ENCODE measurements around the gene ECI1. TPM values are rescaled to one million over a fixed set of nuclear protein-coding genes. Genes with fewer than 3 reads are reported as not detected.

The ECI1 gene
- total and polyA plus RNA-seq, 2 experiments from 2014 or later: 118 to 143 TPM

DNA sequence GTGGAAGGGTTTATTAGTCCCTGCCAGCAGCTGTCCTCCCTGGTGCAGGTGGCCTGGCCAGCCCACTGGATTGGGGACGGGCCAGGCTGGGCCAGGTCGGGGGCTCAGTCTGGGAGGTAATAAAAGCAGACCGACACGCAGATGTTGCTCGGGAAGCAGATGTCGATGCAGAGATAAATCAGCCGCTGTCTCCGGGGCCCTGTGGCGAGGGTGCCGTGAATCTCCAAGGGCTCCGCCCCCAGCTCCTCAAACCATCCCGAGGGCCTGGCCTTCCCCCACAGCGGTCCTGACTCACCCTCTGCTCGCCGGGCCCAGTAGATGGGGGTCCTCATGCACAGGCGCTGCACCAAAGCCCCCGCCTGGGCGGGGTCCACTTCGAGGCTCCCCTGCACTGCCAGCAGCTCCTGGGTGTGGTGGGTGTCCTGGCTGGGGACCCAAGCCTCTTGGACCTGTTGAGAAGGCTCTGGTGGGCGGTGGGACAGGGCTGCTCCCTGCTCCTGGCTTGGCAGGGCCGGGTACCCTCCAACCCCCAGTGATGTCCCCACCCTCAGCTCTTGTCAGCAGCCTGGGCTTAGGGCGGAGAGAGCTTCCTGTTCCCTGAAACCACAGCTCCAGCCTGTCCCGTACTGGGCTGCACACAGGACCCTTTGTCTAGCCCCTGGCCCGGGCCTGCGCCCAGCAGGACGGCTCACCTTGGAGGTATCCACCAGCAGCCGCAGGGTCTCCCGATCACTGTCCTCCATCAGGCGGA lies 42.0 kb downstream of the ECI1 start:
- H3K27ac ChIP-seq (ENCODE audit: low read depth): no peak overlapping the region
- H3K27me3 Mint-ChIP-seq (ENCODE audit: insufficient read depth, low read depth, poor library complexity): peaks cover 21% of the 10 kb centered on the region
- H3K4me3 ChIP-seq: no peak overlapping the region
- peaks cover 29% of the 10 kb centered on the region; the same call in 1 of the 2 replicates for H3F3A ChIP-seq (replicated peaks; ENCODE audit: low read depth)
- TF ChIP-seq, protein P1, sequence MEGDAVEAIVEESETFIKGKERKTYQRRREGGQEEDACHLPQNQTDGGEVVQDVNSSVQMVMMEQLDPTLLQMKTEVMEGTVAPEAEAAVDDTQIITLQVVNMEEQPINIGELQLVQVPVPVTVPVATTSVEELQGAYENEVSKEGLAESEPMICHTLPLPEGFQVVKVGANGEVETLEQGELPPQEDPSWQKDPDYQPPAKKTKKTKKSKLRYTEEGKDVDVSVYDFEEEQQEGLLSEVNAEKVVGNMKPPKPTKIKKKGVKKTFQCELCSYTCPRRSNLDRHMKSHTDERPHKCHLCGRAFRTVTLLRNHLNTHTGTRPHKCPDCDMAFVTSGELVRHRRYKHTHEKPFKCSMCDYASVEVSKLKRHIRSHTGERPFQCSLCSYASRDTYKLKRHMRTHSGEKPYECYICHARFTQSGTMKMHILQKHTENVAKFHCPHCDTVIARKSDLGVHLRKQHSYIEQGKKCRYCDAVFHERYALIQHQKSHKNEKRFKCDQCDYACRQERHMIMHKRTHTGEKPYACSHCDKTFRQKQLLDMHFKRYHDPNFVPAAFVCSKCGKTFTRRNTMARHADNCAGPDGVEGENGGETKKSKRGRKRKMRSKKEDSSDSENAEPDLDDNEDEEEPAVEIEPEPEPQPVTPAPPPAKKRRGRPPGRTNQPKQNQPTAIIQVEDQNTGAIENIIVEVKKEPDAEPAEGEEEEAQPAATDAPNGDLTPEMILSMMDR (conservative IDR thresholded peaks at IDR 0.05; ENCODE audit: low read depth in 2 of 2): no peak
- peaks cover 16% of the 10 kb centered on the region for H3K79me2 ChIP-seq (replicated peaks; ENCODE audit: insufficient read depth)
- DNase-seq (ENCODE audit: low spot score): no peak
- H3K9me3 Mint-ChIP-seq: no peaks in the 10 kb centered on the region
- peaks cover 29% of the 10 kb centered on the region for H3K4me1 Mint-ChIP-seq
- 0 out of 2 replicates have a peak, but pooled peaks cover 5% of the 10 kb centered on the region for H3K36me3 ChIP-seq (ENCODE audit: insufficient read depth)
- H2AFZ ChIP-seq: no peak overlapping the region
- no peak for ATAC-seq
- peaks cover 13% of the 10 kb centered on the region; the same call in 1 of the 2 replicates for H3K4me1 ChIP-seq (ENCODE audit: insufficient read depth)
- H3K9me2 ChIP-seq (ENCODE audit: insufficient read depth): no peaks in the 10 kb centered on the region
- no peak overlapping the region for H3K4me2 ChIP-seq
- no peak overlapping the region for H3K27ac Mint-ChIP-seq
- no peak overlapping the region for H3K4me3 Mint-ChIP-seq
- peaks cover 35% of the 10 kb centered on the region for H3K36me3 Mint-ChIP-seq (ENCODE audit: low read depth)
- H4K20me1 ChIP-seq (replicated peaks; ENCODE audit: insufficient read depth): peaks cover 18% of the 10 kb centered on the region
- H3K27me3 ChIP-seq (ENCODE audit: insufficient read depth): no peaks in the 10 kb centered on the region

GRCh38 chr16:2208772-2209171 lies 42.6 kb downstream of the ECI1 start:
- H3K27me3 ChIP-seq (ENCODE audit: insufficient read depth): no peaks in the 10 kb centered on the region
- H3K4me2 ChIP-seq: no peak overlapping the region
- H3K27me3 Mint-ChIP-seq (ENCODE audit: insufficient read depth, low read depth, poor library complexity): peaks cover 21% of the 10 kb centered on the region
- 0 out of 2 replicates have a peak, but pooled peaks cover 5% of the 10 kb centered on the region for H3K36me3 ChIP-seq (ENCODE audit: insufficient read depth)
- DNase-seq (ENCODE audit: low spot score) (no peak), ATAC-seq (no peak)
- TF ChIP-seq EZH2phosphoT487 (IDR thresholded peaks at IDR 0.05; ENCODE audit: unreplicated experiment): no peak
- no peak for TF ChIP-seq ETS1 (IDR thresholded peaks at IDR 0.05)
- TF ChIP-seq ZNF114 (CRISPR knock-in tag; IDR thresholded peaks at IDR 0.05): no peak
- TF ChIP-seq JUNB (IDR thresholded peaks at IDR 0.05; ENCODE audit: unreplicated experiment): no peak
- no peak for TF ChIP-seq CREB1 (CRISPR knock-in tag; IDR thresholded peaks at IDR 0.05; ENCODE audit: low read depth)
- TF ChIP-seq, protein P1 (conservative IDR thresholded peaks at IDR 0.05; ENCODE audit: low read depth in 2 of 2): no peak
- no peak for TF ChIP-seq ZNF331 (CRISPR knock-in tag; IDR thresholded peaks at IDR 0.05; ENCODE audit: low read depth)
- no peak for TF ChIP-seq POLR2AphosphoS5 (IDR thresholded peaks at IDR 0.05; ENCODE audit: low read depth)
- TF ChIP-seq NANOG (IDR thresholded peaks at IDR 0.05; ENCODE audit: borderline replicate concordance): no peak
- no peak for TF ChIP-seq STAT1 (IDR thresholded peaks at IDR 0.05; ENCODE audit: unreplicated experiment)
- H3K4me3 Mint-ChIP-seq: no peak overlapping the region
- H3K9me2 ChIP-seq (ENCODE audit: insufficient read depth): no peaks in the 10 kb centered on the region
- H3K79me2 ChIP-seq (replicated peaks; ENCODE audit: insufficient read depth): peaks cover 15% of the 10 kb centered on the region
- no peak overlapping the region for H3K4me3 ChIP-seq
- no peak overlapping the region for H3K27ac Mint-ChIP-seq
- H3F3A ChIP-seq (replicated peaks; ENCODE audit: low read depth): peaks cover 29% of the 10 kb centered on the region; the same call in 1 of the 2 replicates
- no peak overlapping the region for H3K27ac ChIP-seq (ENCODE audit: low read depth)
- H4K20me1 ChIP-seq (replicated peaks; ENCODE audit: insufficient read depth): peaks cover 18% of the 10 kb centered on the region
- peaks cover 31% of the 10 kb centered on the region for H3K4me1 Mint-ChIP-seq
- H3K4me1 ChIP-seq (ENCODE audit: insufficient read depth): peaks cover 14% of the 10 kb centered on the region; the same call in 1 of the 2 replicates
- H3K36me3 Mint-ChIP-seq (ENCODE audit: low read depth): peaks cover 35% of the 10 kb centered on the region
- no peak overlapping the region for H2AFZ ChIP-seq
- no peaks in the 10 kb centered on the region for H3K9me3 Mint-ChIP-seq

Data from GM23338 (cell line).